Gastrocnemius medialis (tissue), 4 donors: Measurements from ENCODE around the gene PTGER4. TPM values are rescaled to one million over a fixed set of nuclear protein-coding genes. Genes with fewer than 3 reads are reported as not detected.

Experiments
- ATAC-seq, 2 donors: fragments of 150-250 bp; one replicate each; pipeline ENCODE4 v1.9.1; 2016
- DNase-seq, 2 donors: peaks; one replicate each; pipeline ENCODE4 v3.0.0-alpha.2; 2019
- H3K27ac ChIP-seq, 4 donors: fragments of 200-600 bp; sonication (generic); 1 replicate in 1 of 4; 2 replicates in 3 of 4; pipeline ENCODE4 v1.5.1; 2016 to 2018; ENCODE audit warnings: mild to moderate bottlenecking in 2 of 4, moderate library complexity in 1 of 4
- H3K27me3 ChIP-seq, 3 donors: fragments of 200-600 bp; sonication (generic) in 2 of 3; 1 replicate in 1 of 3; 2 replicates in 2 of 3; pipeline versions ENCODE4 v1.5.1 to v1.6.0; 2016 to 2019; ENCODE audit warnings: mild to moderate bottlenecking in 1 of 3, moderate library complexity in 1 of 3
- H3K36me3 ChIP-seq, 2 donors: fragments of 200-600 bp; sonication (generic) in 1 of 2; one replicate each; pipeline ENCODE4 v1.5.1; 2017 to 2018
- H3K4me1 ChIP-seq, 2 donors: fragments of 200-600 bp; sonication (generic) in 1 of 2; one replicate each; pipeline ENCODE4 v1.5.1; 2016 to 2017; ENCODE audit warnings: mild to moderate bottlenecking in 2 of 2
- H3K4me3 ChIP-seq, 4 donors: fragments of 200-600 bp; sonication (generic) in 3 of 4; 1 replicate in 1 of 4; 2 replicates in 3 of 4; pipeline ENCODE4 v1.5.1; 2016 to 2019; ENCODE audit warnings: mild to moderate bottlenecking in 2 of 4
- H3K9me3 ChIP-seq, 3 donors: fragments of 200-600 bp; sonication (generic) in 2 of 3; 1 replicate in 1 of 3; 2 replicates in 2 of 3; pipeline ENCODE4 v1.5.1; 2016 to 2019
- POLR2A ChIP-seq, 2 donors: fragments of 450-650 bp; IDR thresholded peaks; one replicate each; pipeline ENCODE4 v1.6.1; 2017; ENCODE audit warnings: antibody characterized with exemption in 2 of 2, mild to moderate bottlenecking in 2 of 2, moderate library complexity in 2 of 2
- in situ Hi-C, 4 donors: fragments of 200-750 bp; cut with MboI; loops; one replicate each; pipeline versions ENCODE4 v1.15.0 to v1.8.0; 2017; ENCODE audit warnings: low sequenced_read_pairs in 4 of 4
- intact Hi-C: fragments of 100-400 bp; cut with DNase I; formaldehyde crosslinking; loops from one replicate; pipeline ENCODE4 v1.15.1; 2023; ENCODE audit warnings: low total_unique reads
- total RNA-seq, 4 donors: library from RNA; depleted of rRNA; stranded (reverse); fragments of >200 nt; gene quantifications; one replicate each; pipeline versions ENCODE4 v1.1.0 to v1.2.3, GENCODE V29; 2016
- TF ChIP-seq, protein P1 (sequence below), 5 experiments: fragments of 450-650 bp in 3 of 5; fragments of 200-600 bp in 2 of 5; sonication (generic) in 2 of 5; IDR thresholded peaks in 4 of 5; conservative IDR thresholded peaks in 1 of 5; 1 replicate in 4 of 5; 2 replicates in 1 of 5; pipeline ENCODE4 v1.5.1; 2016 to 2019; ENCODE audit warnings: antibody characterized with exemption in 5 of 5, mild to moderate bottlenecking in 3 of 5, moderate library complexity in 3 of 5

PTGER4 gene
- total RNA-seq, 4 donors from 2014 or later = 4.2 to 11.2 (median 7.4) TPM

DNA sequence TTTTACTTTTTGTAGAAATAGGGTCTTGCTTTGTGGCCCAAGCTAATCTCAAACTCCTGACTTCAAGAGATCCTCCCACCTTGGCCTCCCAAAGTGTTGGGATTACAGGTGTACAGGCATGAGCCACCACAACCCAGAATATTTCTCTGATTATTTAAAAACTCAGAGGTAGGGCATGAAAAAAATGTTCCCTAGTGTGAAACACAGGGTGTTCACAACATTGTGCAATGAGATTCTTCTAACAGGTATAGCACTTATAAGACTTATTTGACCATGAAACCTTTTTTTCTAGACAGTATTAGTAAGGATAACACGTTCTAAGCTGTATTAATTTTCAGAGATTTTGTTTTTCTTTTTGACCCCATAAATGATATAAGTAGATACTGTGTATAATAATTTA, 13.1 kb upstream of the PTGER4 start:
- peaks cover 0 to 4% (median 0%) of the 10 kb centered on the region in 3 donors for H3K27me3 ChIP-seq
- H3K27ac ChIP-seq = no peak overlapping the region
- DNase-seq (no peak), ATAC-seq (no peak)
- intact Hi-C loops = no loop called here
- TF ChIP-seq POLR2A (IDR thresholded peaks at IDR 0.05) = no peak
- TF ChIP-seq, protein P1, sequence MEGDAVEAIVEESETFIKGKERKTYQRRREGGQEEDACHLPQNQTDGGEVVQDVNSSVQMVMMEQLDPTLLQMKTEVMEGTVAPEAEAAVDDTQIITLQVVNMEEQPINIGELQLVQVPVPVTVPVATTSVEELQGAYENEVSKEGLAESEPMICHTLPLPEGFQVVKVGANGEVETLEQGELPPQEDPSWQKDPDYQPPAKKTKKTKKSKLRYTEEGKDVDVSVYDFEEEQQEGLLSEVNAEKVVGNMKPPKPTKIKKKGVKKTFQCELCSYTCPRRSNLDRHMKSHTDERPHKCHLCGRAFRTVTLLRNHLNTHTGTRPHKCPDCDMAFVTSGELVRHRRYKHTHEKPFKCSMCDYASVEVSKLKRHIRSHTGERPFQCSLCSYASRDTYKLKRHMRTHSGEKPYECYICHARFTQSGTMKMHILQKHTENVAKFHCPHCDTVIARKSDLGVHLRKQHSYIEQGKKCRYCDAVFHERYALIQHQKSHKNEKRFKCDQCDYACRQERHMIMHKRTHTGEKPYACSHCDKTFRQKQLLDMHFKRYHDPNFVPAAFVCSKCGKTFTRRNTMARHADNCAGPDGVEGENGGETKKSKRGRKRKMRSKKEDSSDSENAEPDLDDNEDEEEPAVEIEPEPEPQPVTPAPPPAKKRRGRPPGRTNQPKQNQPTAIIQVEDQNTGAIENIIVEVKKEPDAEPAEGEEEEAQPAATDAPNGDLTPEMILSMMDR (IDR thresholded peaks at IDR 0.05 in 4 of 5, conservative IDR thresholded peaks at IDR 0.05 in 1 of 5) = no peak
- H3K9me3 ChIP-seq = no peaks in the 10 kb centered on the region
- H3K36me3 ChIP-seq = no peaks in the 10 kb centered on the region
- in situ Hi-C loops = no loop called here
- no peak overlapping the region for H3K4me3 ChIP-seq
- H3K4me1 ChIP-seq = no peaks in the 10 kb centered on the region

DNA sequence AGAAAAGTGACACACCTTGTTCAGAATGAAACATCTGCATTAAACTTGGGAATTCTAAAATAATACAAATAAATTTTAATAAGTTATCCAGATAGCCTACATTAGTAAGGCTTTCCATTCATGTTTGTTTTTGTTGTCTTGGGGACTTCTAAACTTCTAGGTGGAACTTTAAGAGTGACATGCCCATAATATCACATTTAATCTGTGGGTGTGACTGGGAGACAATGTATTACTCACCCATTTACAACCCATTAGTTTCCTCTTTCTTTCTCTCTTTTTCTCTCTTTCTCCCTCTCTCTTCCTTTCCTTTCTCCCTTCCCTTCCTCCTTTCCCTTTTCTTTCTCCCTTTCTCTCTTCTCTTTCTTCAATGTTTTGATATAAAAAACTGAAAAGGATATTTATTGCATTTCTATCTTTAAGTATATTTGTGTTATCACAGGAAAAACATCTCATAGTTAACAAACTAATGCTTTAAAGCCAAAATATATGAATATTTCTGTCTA, 12.5 kb upstream of the PTGER4 start:
- ATAC-seq (no peak), DNase-seq (no peak)
- Histone ChIP-seq H3K27me3 (peaks cover 0 to 4% (median 0%) of the 10 kb centered on the region in 3 donors), H3K27ac (no peak overlapping the region), H3K4me1 (no peaks in the 10 kb centered on the region), H3K36me3 (no peaks in the 10 kb centered on the region), H3K9me3 (no peaks in the 10 kb centered on the region), H3K4me3 (no peak overlapping the region)
- intact Hi-C loops = no loop called here
- in situ Hi-C loops = no loop called here
- TF ChIP-seq POLR2A (IDR thresholded peaks at IDR 0.05) = no peak
- TF ChIP-seq, protein P1 (IDR thresholded peaks at IDR 0.05 in 4 of 5, conservative IDR thresholded peaks at IDR 0.05 in 1 of 5) = no peak

DNA sequence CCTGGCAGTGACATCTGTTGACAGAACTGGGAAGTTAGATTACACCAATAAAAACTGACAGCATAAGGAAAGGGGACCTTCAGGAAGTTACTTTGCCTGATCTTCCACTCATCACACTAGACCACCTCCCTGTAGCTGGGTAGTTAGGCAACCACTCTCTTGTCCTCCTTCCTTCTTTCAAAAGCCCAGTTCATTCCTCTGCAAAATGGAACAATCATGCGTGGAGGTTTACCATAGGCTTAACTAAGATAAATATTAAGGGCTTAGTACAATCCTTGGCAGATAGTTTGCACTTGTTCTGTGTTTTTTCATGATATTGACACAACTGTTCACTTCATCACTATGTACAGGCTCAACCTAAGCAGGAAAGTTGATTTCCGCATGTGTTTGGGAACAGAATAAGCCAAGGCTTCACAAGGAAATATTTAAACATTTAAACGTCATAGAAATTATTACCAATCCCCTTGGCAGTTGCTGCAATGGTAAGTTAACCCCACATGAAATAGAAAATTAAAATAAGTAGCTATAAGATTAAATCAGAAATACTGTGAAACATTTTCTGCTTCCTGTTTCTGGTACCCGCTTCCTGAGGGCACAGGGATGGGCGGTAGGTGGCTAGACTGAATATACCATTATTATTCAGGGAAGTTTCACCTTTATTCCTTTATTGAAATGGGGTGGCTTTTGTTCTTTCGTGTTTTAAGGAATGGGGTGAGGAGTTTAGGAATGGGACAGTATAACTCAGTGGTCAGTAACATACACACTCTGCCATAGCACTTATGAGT, 9.9 kb upstream of the PTGER4 start:
- no peak for TF ChIP-seq POLR2A (IDR thresholded peaks at IDR 0.05)
- TF ChIP-seq, protein P1 (IDR thresholded peaks at IDR 0.05 in 4 of 5, conservative IDR thresholded peaks at IDR 0.05 in 1 of 5) = no peak
- Histone ChIP-seq H3K27ac (no peak overlapping the region), H3K9me3 (no peaks in the 10 kb centered on the region), H3K4me1 (no peaks in the 10 kb centered on the region), H3K27me3 (peaks cover 0 to 4% (median 0%) of the 10 kb centered on the region in 3 donors), H3K36me3 (no peaks in the 10 kb centered on the region), H3K4me3 (no peak overlapping the region)
- in situ Hi-C loops = no loop called here
- ATAC-seq (no peak), DNase-seq (no peak)
- intact Hi-C loops = no loop called here

DNA sequence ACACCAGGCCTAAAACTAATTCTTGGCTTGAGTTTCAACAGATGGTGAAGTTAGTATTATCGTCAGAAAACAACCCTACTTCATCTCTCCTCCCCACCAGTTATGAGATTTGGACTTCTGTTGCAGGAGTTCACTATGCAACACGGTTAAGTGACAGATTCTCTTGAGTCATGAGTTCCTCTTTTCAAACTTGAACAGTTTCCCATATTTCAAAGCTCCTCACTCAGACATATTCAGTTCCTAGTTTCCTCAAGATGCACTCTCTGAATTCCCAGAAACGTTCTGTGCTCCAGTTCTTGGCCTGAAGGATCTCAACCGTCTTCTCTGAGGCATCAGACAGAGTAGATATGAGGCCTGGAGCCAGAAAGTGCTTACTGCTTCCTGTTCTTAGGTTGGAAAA, 7.3 kb upstream of the PTGER4 start:
- ATAC-seq = peak in 1 of 2 donors; percentile 52
- in situ Hi-C loops = no loop called here
- Histone ChIP-seq H3K27ac (no peak overlapping the region), H3K4me1 (peaks cover 0 to 4% of the 10 kb centered on the region in 2 donors), H3K27me3 (peaks cover 0 to 10% (median 0%) of the 10 kb centered on the region in 3 donors), H3K36me3 (no peaks in the 10 kb centered on the region), H3K9me3 (no peaks in the 10 kb centered on the region), H3K4me3 (no peak overlapping the region)
- intact Hi-C loops = no loop called here
- no peak for DNase-seq
- TF ChIP-seq, protein P1 (IDR thresholded peaks at IDR 0.05 in 4 of 5, conservative IDR thresholded peaks at IDR 0.05 in 1 of 5) = no peak
- TF ChIP-seq POLR2A (IDR thresholded peaks at IDR 0.05) = no peak
